Right lobe of liver (tissue), 4 donors: ENCODE measurements around the gene HCN4.

Experiments used
- POLR2A ChIP-seq: fragments of 450-650 bp; IDR thresholded peaks from one replicate; pipeline ENCODE4 v1.6.1; 2017; ENCODE audit warnings: antibody characterized with exemption, mild to moderate bottlenecking
- TF ChIP-seq, protein P1 (sequence below), 4 donors: fragments of 200-600 bp in 3 of 4; fragments of 450-650 bp in 1 of 4; IDR thresholded peaks; one replicate each; pipeline versions ENCODE4 v1.5.1 to v1.8.0; 2016 to 2022; ENCODE audit warnings: antibody characterized with exemption in 4 of 4, mild to moderate bottlenecking in 2 of 4
- donor health status: DM: no; HTN: no; CAD: no.
- donor health status: DM: no; HTN: no; CAD: no.
- donor health status: DM: no; HTN: yes; CAD: no.

- TF ChIP-seq, protein P1, sequence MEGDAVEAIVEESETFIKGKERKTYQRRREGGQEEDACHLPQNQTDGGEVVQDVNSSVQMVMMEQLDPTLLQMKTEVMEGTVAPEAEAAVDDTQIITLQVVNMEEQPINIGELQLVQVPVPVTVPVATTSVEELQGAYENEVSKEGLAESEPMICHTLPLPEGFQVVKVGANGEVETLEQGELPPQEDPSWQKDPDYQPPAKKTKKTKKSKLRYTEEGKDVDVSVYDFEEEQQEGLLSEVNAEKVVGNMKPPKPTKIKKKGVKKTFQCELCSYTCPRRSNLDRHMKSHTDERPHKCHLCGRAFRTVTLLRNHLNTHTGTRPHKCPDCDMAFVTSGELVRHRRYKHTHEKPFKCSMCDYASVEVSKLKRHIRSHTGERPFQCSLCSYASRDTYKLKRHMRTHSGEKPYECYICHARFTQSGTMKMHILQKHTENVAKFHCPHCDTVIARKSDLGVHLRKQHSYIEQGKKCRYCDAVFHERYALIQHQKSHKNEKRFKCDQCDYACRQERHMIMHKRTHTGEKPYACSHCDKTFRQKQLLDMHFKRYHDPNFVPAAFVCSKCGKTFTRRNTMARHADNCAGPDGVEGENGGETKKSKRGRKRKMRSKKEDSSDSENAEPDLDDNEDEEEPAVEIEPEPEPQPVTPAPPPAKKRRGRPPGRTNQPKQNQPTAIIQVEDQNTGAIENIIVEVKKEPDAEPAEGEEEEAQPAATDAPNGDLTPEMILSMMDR (IDR thresholded peaks at IDR 0.05), result no peak
- no peak for TF ChIP-seq POLR2A
Measured at GRCh38 chr15:73345658-73346057, 23.1 kb downstream of the HCN4 start.
